ENCODE measurements around the gene LAMTOR2. TPM values are rescaled to one million over a fixed set of nuclear protein-coding genes. Genes with fewer than 3 reads are reported as not detected.

The LAMTOR2 gene
- total and polyA plus RNA-seq, 9 of the 15 experiments (the other 6 are each of a cell fraction or from before 2014, with no cell fraction given), result 39.0 to 161 (median 74.6) TPM

- TF ChIP-seq NR0B1 (IDR thresholded peaks at IDR 0.05; ENCODE audit: partially characterized antibody), result no peak
- TF ChIP-seq EHMT2 (IDR thresholded peaks at IDR 0.05), result no peak
- TF ChIP-seq ZNF324 (CRISPR knock-in tag; IDR thresholded peaks at IDR 0.05), result no peak
- TF ChIP-seq NFATC3 (IDR thresholded peaks at IDR 0.05), result no peak
- no peak for TF ChIP-seq AFF4 (CRISPR knock-in tag; IDR thresholded peaks at IDR 0.05)
- no peak for TF ChIP-seq SP1 (CRISPR knock-in tag; IDR thresholded peaks at IDR 0.05)
- no peak for TF ChIP-seq RFX5 (IDR thresholded peaks at IDR 0.05; ENCODE audit: low read depth, low read length)
- TF ChIP-seq THAP12 (CRISPR knock-in tag; IDR thresholded peaks at IDR 0.05), result no peak
- TF ChIP-seq E2F6 (IDR thresholded peaks at IDR 0.05; ENCODE audit: borderline replicate concordance in 1 of 2, extremely low read depth in 1 of 2, insufficient read depth in 1 of 2, insufficient read length in 1 of 2, low read depth in 1 of 2, low read length in 1 of 2, poor library complexity in 1 of 2, severe bottlenecking in 1 of 2), result peak in 1 of 2 experiments; percentile 37
- TF ChIP-seq POLR2H (tag; IDR thresholded peaks at IDR 0.05; ENCODE audit: low read depth), result peak; percentile 63; the same call in 1 of the 2 replicates
- TF ChIP-seq CBX1 (IDR thresholded peaks at IDR 0.05; ENCODE audit: low read depth), result no peak
- TF ChIP-seq SP2 (IDR thresholded peaks at IDR 0.05; ENCODE audit: extremely low read depth, low read depth, low read length, poor library complexity, severe bottlenecking), result no peak
- TF ChIP-seq MTA3 (IDR thresholded peaks at IDR 0.05; ENCODE audit: borderline replicate concordance), result no peak; the same call in 1 of the 2 replicates
- peak; percentile 91 for TF ChIP-seq CREM (IDR thresholded peaks at IDR 0.05; ENCODE audit: low read depth)
- TF ChIP-seq BRCA1 (IDR thresholded peaks at IDR 0.05), result no peak
- TF ChIP-seq BRCA1 (CRISPR knock-in tag; IDR thresholded peaks at IDR 0.05), result no peak
- no peak for TF ChIP-seq ELF2 (CRISPR knock-in tag; IDR thresholded peaks at IDR 0.05)
- no peak for TF ChIP-seq JUN (IDR thresholded peaks at IDR 0.05; ENCODE audit: borderline replicate concordance, low read depth, low read length)
- no peak for TF ChIP-seq JUN (CRISPR knock-in tag; IDR thresholded peaks at IDR 0.05; ENCODE audit: borderline replicate concordance)
- TF ChIP-seq RNF2 (IDR thresholded peaks at IDR 0.05), result no peak
Observed at GRCh38 chr1:156020293-156021092, 34.1 kb upstream of the LAMTOR2 start, which contains the start of gene SSR2 (continued).
